NB4 (cell line): ENCODE measurements around the gene CD69.

Experiments
- MYC ChIP-seq: IDR thresholded peaks from 2 replicates; pipeline ENCODE4 v1.6.1; 2011; ENCODE audit warnings: low read depth, low read length
- POLR2A ChIP-seq: IDR thresholded peaks from 2 replicates; pipeline ENCODE4 v1.6.1; 2011; ENCODE audit warnings: mild to moderate bottlenecking; ENCODE audit not compliant: insufficient read length; ENCODE audit errors: extremely low read depth
- TF ChIP-seq, protein P1 (sequence below): IDR thresholded peaks from one replicate; pipeline ENCODE4 v1.5.1; 2012; ENCODE audit warnings: low read depth, low read length
- TF ChIP-seq, protein P2 (sequence below): IDR thresholded peaks from 2 replicates; pipeline ENCODE4 v1.6.1; 2011; ENCODE audit warnings: low read depth, low read length

DNA sequence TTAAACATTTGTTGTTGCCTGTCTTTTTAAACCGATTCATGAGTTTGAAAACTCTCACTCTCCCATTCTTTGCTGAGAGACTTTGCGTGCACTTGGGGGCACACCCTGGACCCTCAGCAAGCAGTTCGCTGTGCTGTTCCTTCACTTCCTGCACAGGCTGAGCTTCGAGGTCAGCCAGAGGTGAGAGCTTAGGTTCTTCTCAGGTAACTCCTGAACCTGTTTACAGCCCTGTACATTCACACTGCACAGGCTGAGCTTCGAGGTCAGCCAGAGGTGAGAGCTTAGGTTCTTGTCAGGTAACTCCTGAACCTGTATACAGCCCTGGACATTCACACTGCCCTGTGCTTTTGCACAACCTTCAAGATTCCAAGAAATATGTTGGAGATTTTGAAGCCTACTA, 18.0 kb downstream of the CD69 start:
- TF ChIP-seq MYC = no peak
- TF ChIP-seq, protein P1, sequence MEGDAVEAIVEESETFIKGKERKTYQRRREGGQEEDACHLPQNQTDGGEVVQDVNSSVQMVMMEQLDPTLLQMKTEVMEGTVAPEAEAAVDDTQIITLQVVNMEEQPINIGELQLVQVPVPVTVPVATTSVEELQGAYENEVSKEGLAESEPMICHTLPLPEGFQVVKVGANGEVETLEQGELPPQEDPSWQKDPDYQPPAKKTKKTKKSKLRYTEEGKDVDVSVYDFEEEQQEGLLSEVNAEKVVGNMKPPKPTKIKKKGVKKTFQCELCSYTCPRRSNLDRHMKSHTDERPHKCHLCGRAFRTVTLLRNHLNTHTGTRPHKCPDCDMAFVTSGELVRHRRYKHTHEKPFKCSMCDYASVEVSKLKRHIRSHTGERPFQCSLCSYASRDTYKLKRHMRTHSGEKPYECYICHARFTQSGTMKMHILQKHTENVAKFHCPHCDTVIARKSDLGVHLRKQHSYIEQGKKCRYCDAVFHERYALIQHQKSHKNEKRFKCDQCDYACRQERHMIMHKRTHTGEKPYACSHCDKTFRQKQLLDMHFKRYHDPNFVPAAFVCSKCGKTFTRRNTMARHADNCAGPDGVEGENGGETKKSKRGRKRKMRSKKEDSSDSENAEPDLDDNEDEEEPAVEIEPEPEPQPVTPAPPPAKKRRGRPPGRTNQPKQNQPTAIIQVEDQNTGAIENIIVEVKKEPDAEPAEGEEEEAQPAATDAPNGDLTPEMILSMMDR = no peak
- TF ChIP-seq POLR2A = no peak
- TF ChIP-seq, protein P2, sequence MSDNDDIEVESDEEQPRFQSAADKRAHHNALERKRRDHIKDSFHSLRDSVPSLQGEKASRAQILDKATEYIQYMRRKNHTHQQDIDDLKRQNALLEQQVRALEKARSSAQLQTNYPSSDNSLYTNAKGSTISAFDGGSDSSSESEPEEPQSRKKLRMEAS = no peak
